CD4-positive, alpha-beta T cell (primary cell): ENCODE measurements around the gene ARHGAP33. TPM values are rescaled to one million over a fixed set of nuclear protein-coding genes. Genes with fewer than 3 reads are reported as not detected.
A peak's percentile ranks its signal among the peaks of the same experiment; 100 is the strongest.

Experiments
- ATAC-seq: fragments of 200-7000 bp; cut with Tn5 transposase; one replicate; pipeline ENCODE4 v1.10.0; 2022; ENCODE audit warnings: mild to moderate bottlenecking; ENCODE audit not compliant: poor library complexity
- CTCF ChIA-PET: fragments of 350-600 bp; sonication (Branson Sonifier 250); formaldehyde crosslinking; loops from one replicate; lab custom pipeline; 2021; ENCODE audit warnings: antibody characterized with exemption, inconsistent platforms; lab: Charles Lee
- POLR2A ChIA-PET: fragments of 350-600 bp; sonication (Branson Sonifier 250); formaldehyde crosslinking; loops from one replicate; lab custom pipeline; 2021; ENCODE audit warnings: antibody characterized with exemption, inconsistent platforms; lab: Charles Lee
- DNase-seq, 14 experiments: peaks; one replicate each; pipeline ENCODE4 v3.0.0-alpha.2; 2013 to 2020; ENCODE audit warnings: mixed read lengths in 2 of 14
- H3K27ac ChIP-seq, 2 donors: one replicate each; pipeline versions ENCODE4 v1.5.1 to v1.7.0; 2013; ENCODE audit warnings: low read length in 2 of 2, low read depth in 1 of 2, mild to moderate bottlenecking in 1 of 2
- H3K27me3 ChIP-seq, 2 experiments: 1 replicate in 1 of 2; 2 replicates in 1 of 2; pipeline versions ENCODE4 v1.6.1 to v1.7.0; 2013; ENCODE audit warnings: low read length in 2 of 2, control low read depth in 1 of 2, mild to moderate bottlenecking in 1 of 2, moderate library complexity in 1 of 2; ENCODE audit not compliant: insufficient read depth in 2 of 2, control insufficient read depth in 1 of 2
- H3K36me3 ChIP-seq: one replicate; pipeline ENCODE4 v1.6.1; 2013; ENCODE audit warnings: low read length, control low read depth; ENCODE audit not compliant: insufficient read depth
- H3K4me1 ChIP-seq: one replicate; pipeline ENCODE4 v1.6.1; 2013; ENCODE audit warnings: low read length, control low read depth; ENCODE audit not compliant: insufficient read depth
- H3K4me3 ChIP-seq: one replicate; pipeline ENCODE4 v1.5.1; 2013; ENCODE audit warnings: mild to moderate bottlenecking, low read length, moderate library complexity
- H3K9me3 ChIP-seq, 2 experiments: 1 replicate in 1 of 2; 2 replicates in 1 of 2; pipeline versions ENCODE4 v1.6.1 to v1.7.0; 2013; ENCODE audit warnings: low read length in 2 of 2, mild to moderate bottlenecking in 2 of 2, control low read depth in 1 of 2, moderate library complexity in 1 of 2; ENCODE audit not compliant: control insufficient read depth in 1 of 2, insufficient read depth in 1 of 2
- H3K27ac Mint-ChIP-seq: one replicate; pipeline ENCODE4 v1.8.0; 2020; ENCODE audit warnings: mixed read lengths
- H3K27me3 Mint-ChIP-seq: one replicate; pipeline ENCODE4 v1.8.0; 2021; ENCODE audit warnings: mixed read lengths
- H3K36me3 Mint-ChIP-seq: one replicate; pipeline ENCODE4 v1.8.0; 2021; ENCODE audit warnings: low read depth, mixed read lengths
- H3K4me1 Mint-ChIP-seq: one replicate; pipeline ENCODE4 v1.8.0; 2021; ENCODE audit warnings: low read depth, mixed read lengths
- H3K4me3 Mint-ChIP-seq: one replicate; pipeline ENCODE4 v1.8.0; 2020; ENCODE audit warnings: mild to moderate bottlenecking, mixed read lengths
- H3K9me3 Mint-ChIP-seq: one replicate; pipeline ENCODE4 v1.8.0; 2020; ENCODE audit warnings: mixed read lengths
- intact Hi-C, 2 experiments: fragments of 100-400 bp; cut with DNase I in 1 of 2; cut with micrococcal nuclease in 1 of 2; formaldehyde crosslinking; loops; one replicate each; pipeline versions ENCODE4 v1.15.1 to v1.9.0; 2023 to 2025; cut with DNase I, micrococcal nuclease
- polyA plus RNA-seq, 2 donors: library from polyadenylated mRNA; unstranded; fragments of 120-200 nt; gene quantifications; one replicate each; pipeline ENCODE4 v1.2.1, GENCODE V29; 2013
- total RNA-seq, 174 experiments: library from RNA in 2 of 174; stranded (reverse) in 2 of 174; gene quantifications; one replicate each; pipeline ENCODE4 v1.2.3 and lab custom pipeline; 2021 to 2026
- TF ChIP-seq, protein P1 (sequence below): fragments of 200-600 bp; IDR thresholded peaks from one replicate; pipeline ENCODE4 v1.8.0; 2022; ENCODE audit warnings: antibody characterized with exemption, mild to moderate bottlenecking

ARHGAP33 gene, protein sequence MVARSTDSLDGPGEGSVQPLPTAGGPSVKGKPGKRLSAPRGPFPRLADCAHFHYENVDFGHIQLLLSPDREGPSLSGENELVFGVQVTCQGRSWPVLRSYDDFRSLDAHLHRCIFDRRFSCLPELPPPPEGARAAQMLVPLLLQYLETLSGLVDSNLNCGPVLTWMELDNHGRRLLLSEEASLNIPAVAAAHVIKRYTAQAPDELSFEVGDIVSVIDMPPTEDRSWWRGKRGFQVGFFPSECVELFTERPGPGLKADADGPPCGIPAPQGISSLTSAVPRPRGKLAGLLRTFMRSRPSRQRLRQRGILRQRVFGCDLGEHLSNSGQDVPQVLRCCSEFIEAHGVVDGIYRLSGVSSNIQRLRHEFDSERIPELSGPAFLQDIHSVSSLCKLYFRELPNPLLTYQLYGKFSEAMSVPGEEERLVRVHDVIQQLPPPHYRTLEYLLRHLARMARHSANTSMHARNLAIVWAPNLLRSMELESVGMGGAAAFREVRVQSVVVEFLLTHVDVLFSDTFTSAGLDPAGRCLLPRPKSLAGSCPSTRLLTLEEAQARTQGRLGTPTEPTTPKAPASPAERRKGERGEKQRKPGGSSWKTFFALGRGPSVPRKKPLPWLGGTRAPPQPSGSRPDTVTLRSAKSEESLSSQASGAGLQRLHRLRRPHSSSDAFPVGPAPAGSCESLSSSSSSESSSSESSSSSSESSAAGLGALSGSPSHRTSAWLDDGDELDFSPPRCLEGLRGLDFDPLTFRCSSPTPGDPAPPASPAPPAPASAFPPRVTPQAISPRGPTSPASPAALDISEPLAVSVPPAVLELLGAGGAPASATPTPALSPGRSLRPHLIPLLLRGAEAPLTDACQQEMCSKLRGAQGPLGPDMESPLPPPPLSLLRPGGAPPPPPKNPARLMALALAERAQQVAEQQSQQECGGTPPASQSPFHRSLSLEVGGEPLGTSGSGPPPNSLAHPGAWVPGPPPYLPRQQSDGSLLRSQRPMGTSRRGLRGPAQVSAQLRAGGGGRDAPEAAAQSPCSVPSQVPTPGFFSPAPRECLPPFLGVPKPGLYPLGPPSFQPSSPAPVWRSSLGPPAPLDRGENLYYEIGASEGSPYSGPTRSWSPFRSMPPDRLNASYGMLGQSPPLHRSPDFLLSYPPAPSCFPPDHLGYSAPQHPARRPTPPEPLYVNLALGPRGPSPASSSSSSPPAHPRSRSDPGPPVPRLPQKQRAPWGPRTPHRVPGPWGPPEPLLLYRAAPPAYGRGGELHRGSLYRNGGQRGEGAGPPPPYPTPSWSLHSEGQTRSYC
- 10 to 100 TPM; 16.4 to 19.5 TPM for total RNA-seq
- 7.0 TPM for polyA plus RNA-seq (2013, experiment 1 of 2)
- 12.1 TPM for polyA plus RNA-seq (2013, experiment 2 of 2)
- total RNA-seq (lab: John Stamatoyannopoulos, UW) = 0.36 to 16.2 (median 6.2) reads per million in 172 experiments

DNA sequence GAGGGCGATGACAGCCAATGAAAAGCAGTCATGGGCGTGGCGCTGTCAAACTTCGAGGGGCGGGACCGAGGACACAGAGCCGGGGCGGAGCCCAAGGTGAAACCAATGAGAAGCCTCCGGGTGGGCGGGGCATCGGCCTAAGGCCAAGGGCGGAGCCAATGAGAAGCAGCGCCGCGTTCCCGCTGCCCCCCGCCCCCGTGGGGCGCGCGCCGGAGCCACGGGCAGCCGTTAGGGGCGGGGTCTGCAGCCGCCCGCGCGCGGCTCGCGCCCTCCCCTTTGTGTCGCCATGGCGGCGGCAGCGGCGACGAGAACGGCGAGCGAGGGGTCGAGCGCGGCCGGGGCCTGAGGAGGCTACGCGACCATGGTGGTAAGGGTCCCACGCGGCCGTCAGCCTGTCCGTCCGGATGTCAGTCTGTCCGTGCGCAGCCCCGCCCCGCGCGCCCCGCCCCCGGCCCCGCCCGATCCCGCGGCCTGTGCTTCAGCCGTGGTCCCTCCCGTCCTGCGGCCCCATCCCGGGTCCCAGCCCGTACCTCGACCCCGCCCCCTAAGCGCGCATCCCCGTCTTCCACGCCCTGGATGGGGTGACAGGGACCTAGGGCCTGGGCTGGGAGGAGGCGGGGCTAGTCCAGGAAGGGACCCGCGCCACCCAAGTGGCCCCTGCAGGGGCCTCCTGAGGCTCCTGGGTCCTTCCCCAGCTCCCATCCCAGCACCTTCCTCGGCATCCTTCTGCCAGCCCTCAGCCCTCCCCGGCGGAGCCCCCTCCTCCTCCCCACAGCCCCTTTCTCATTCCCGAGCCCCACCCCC lies at the start of gene ARHGAP33:
Gene ARHGAP33, plus strand, starts transcription at position 267 of the 804 bp plus-strand sequence. Its CDS starts 95 bp downstream, at position 362.
- no peak within 1 kb of the TSS for H3K27ac ChIP-seq
- CTCF ChIA-PET = no interaction called here
- intact Hi-C loops = loop anchor here (2.0 to 10.0 kb wide), 3 partner anchors 17 to 282 kb away; partner anchors contain the start of genes PROSER3 (in 2 of the 2) and LRFN3 (in 1 of the 2)
- H3K36me3 Mint-ChIP-seq = peaks cover 3% of the 10 kb centered on the region
- no peaks in the 10 kb centered on the region for H3K9me3 Mint-ChIP-seq
- POLR2A ChIA-PET = interaction anchor here (1.3 kb wide), 1 partner anchor 31 kb away, joined by 4 read pairs; the partner anchor contains the start of gene U2AF1L4
- TF ChIP-seq, protein P1, sequence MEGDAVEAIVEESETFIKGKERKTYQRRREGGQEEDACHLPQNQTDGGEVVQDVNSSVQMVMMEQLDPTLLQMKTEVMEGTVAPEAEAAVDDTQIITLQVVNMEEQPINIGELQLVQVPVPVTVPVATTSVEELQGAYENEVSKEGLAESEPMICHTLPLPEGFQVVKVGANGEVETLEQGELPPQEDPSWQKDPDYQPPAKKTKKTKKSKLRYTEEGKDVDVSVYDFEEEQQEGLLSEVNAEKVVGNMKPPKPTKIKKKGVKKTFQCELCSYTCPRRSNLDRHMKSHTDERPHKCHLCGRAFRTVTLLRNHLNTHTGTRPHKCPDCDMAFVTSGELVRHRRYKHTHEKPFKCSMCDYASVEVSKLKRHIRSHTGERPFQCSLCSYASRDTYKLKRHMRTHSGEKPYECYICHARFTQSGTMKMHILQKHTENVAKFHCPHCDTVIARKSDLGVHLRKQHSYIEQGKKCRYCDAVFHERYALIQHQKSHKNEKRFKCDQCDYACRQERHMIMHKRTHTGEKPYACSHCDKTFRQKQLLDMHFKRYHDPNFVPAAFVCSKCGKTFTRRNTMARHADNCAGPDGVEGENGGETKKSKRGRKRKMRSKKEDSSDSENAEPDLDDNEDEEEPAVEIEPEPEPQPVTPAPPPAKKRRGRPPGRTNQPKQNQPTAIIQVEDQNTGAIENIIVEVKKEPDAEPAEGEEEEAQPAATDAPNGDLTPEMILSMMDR = no peak
- H3K4me1 Mint-ChIP-seq = peaks cover 24% of the 10 kb centered on the region
- no peaks in the 10 kb centered on the region for H3K9me3 ChIP-seq
- H3K4me3 ChIP-seq = peak within 1 kb of the TSS; percentile 69
- H3K36me3 ChIP-seq = peaks cover 4% of the 10 kb centered on the region
- H3K27me3 Mint-ChIP-seq = no peaks in the 10 kb centered on the region
- H3K27me3 ChIP-seq = no peaks in the 10 kb centered on the region
- peaks cover 21% of the 10 kb centered on the region for H3K4me1 ChIP-seq
- H3K27ac Mint-ChIP-seq = no peak within 1 kb of the TSS
- ATAC-seq (peak; percentile 98), DNase-seq (peak; percentile 96 to 100 (median 98))
- H3K4me3 Mint-ChIP-seq = peak within 1 kb of the TSS; percentile 90

DNA sequence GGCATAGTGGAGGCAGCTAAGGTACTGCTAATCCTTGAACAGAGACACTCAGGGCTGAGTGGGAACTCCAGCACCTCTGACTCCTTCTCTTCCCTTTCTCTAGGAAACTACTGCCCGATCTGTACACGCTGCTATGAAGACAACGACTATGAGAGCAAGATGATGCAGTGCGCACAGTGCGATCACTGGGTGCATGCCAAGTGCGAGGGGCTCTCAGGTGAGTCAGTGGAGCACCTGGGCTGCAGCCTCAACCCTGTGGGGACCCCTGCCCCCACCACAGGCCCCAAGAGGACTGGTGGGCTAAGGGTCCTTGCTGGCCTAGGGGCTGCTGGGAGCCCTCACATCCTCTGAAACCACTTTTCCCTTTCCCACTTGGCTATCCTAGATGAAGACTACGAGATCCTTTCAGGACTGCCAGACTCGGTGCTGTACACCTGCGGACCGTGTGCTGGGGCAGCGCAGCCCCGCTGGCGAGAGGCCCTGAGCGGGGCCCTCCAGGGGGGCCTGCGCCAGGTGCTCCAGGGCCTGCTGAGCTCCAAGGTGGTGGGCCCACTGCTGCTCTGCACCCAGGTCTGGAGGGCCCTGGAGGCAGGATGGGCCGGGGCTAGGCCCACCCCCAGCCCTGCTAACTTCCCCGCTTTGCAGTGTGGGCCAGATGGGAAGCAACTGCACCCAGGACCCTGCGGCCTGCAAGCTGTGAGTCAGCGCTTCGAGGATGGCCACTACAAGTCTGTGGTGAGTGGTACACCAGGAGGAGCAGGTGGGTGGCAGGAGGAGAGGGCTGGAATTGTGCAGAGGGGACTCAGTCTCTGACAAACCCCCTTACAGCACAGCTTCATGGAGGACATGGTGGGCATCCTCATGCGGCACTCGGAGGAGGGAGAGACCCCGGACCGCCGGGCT lies 48.1 kb upstream of the ARHGAP33 start:
- H3K36me3 Mint-ChIP-seq = peaks cover 92% of the 10 kb centered on the region
- Histone ChIP-seq H3K36me3 (peaks cover 100% of the 10 kb centered on the region), H3K27ac (no peak overlapping the region), H3K4me3 (no peak overlapping the region), H3K9me3 (no peaks in the 10 kb centered on the region), H3K4me1 (no peaks in the 10 kb centered on the region), H3K27me3 (no peaks in the 10 kb centered on the region)
- CTCF ChIA-PET = no interaction called here
- ATAC-seq = no peak
- H3K9me3 Mint-ChIP-seq = no peaks in the 10 kb centered on the region
- no peak overlapping the region for H3K4me3 Mint-ChIP-seq
- no peak overlapping the region for H3K27ac Mint-ChIP-seq
- no peaks in the 10 kb centered on the region for H3K4me1 Mint-ChIP-seq
- no peaks in the 10 kb centered on the region for H3K27me3 Mint-ChIP-seq
- no peak for DNase-seq
- intact Hi-C loops = no loop called here
- TF ChIP-seq, protein P1 = no peak
- POLR2A ChIA-PET = interaction anchor here (0.6 to 1.2 kb wide), 2 partner anchors 9 to 13 kb away, joined by 3 to 5 read pairs; no protein-coding TSS in a partner anchor
